A549 (cell line): Measurements from ENCODE around the gene COL5A2. TPM values are rescaled to one million over a fixed set of nuclear protein-coding genes. Genes with fewer than 3 reads are reported as not detected.

Source experiments
- ATAC-seq, 2 experiments: fragments of 200-7000 bp in 1 of 2; fragments of >200 bp in 1 of 2; cut with Nextera tagmentation in 1 of 2; cut with Tn5 transposase in 1 of 2; 3 replicates each; pipeline versions ENCODE4 v1.8.0 to v1.9.1; 2018 to 2020; ENCODE audit warnings: mild to moderate bottlenecking in 1 of 2, moderate library complexity in 1 of 2
- CTCF ChIA-PET: fragments of 300-600 bp; sonication (Branson Sonifier 250); formaldehyde crosslinking; extraction: SDS; loops from one replicate; lab custom pipeline; 2021; ENCODE audit warnings: antibody characterized with exemption, inconsistent platforms; lab: Yijun Ruan, JAX
- POLR2A ChIA-PET: fragments of 350-600 bp; formaldehyde crosslinking; extraction: SDS; loops from one replicate; lab custom pipeline; 2021; ENCODE audit warnings: antibody characterized with exemption, inconsistent platforms; lab: Yijun Ruan, JAX
- DNase-seq, 2 experiments: peaks; one replicate each; pipeline versions ENCODE4 v3.0.0 to v3.0.0-alpha.2; 2011 to 2016; ENCODE audit warnings: low read depth in 1 of 2, low spot score in 1 of 2
- FAIRE-seq: peaks from 2 replicates; lab custom pipeline; 2011; peaks lifted over from hg19 to GRCh38; lab: Jason Lieb, UNC
- H3K27ac ChIP-seq, 2 experiments: fragments of >200 bp; sonication (Bioruptor Twin); formaldehyde crosslinking; 3 replicates each; pipeline ENCODE4 v1.5.1; 2016 to 2017
- H3K4me1 ChIP-seq: fragments of >200 bp; sonication (Bioruptor Twin); formaldehyde crosslinking; 3 replicates; pipeline ENCODE4 v1.6.1; 2016
- H3K4me2 ChIP-seq: fragments of >200 bp; sonication (Bioruptor Twin); formaldehyde crosslinking; 3 replicates; pipeline ENCODE4 v1.6.1; 2016
- H3K4me3 ChIP-seq: fragments of >200 bp; sonication (Bioruptor Twin); formaldehyde crosslinking; 3 replicates; pipeline ENCODE4 v1.5.1; 2016
- H3K9me3 ChIP-seq: fragments of >200 bp; sonication (Bioruptor Twin); formaldehyde crosslinking; 3 replicates; pipeline ENCODE4 v1.6.1; 2016
- ATOH8 ChIP-seq: fragments of 250-450 bp; sonication (Bioruptor Pico); IDR thresholded peaks from 2 replicates; pipeline ENCODE4 v1.5.0; 2020; ENCODE audit warnings: low read depth, mild to moderate bottlenecking, moderate library complexity
- BCL3 ChIP-seq: fragments of >200 bp; sonication (Bioruptor Twin); formaldehyde crosslinking; IDR thresholded peaks from 3 replicates; pipeline ENCODE4 v1.6.1; 2016
- CEBPB ChIP-seq, 2 experiments: fragments of >200 bp in 1 of 2; sonication (Bioruptor Twin) in 1 of 2; formaldehyde crosslinking in 1 of 2; IDR thresholded peaks; 2 replicates each; pipeline ENCODE4 v1.6.1; 2012 to 2016
- CHD2 ChIP-seq: fragments of 150-350 bp; IDR thresholded peaks from 2 replicates; pipeline ENCODE4 v1.6.1; 2014; ENCODE audit warnings: low read length; ENCODE audit not compliant: partially characterized antibody
- CHD4 ChIP-seq: fragments of 200-600 bp; sonication (generic); IDR thresholded peaks from 2 replicates; pipeline ENCODE4 v1.6.1; 2016; ENCODE audit warnings: antibody characterized with exemption, mild to moderate bottlenecking, borderline replicate concordance
- EHF ChIP-seq: fragments of 250-450 bp; sonication (Bioruptor Pico); IDR thresholded peaks from 2 replicates; pipeline ENCODE4 v1.5.0; 2020; ENCODE audit warnings: mild to moderate bottlenecking
- EP300 ChIP-seq, 2 experiments: fragments of >200 bp; sonication (Bioruptor Twin); formaldehyde crosslinking; IDR thresholded peaks; 2 replicates in 1 of 2; 3 replicates in 1 of 2; pipeline ENCODE4 v1.6.1; 2016 to 2017
- FOXS1 ChIP-seq: fragments of 250-450 bp; sonication (Bioruptor Pico); IDR thresholded peaks from 2 replicates; pipeline ENCODE4 v1.5.0; 2020; ENCODE audit warnings: mild to moderate bottlenecking, moderate library complexity
- HDAC2 ChIP-seq: fragments of 200-600 bp; sonication (generic); IDR thresholded peaks from 2 replicates; pipeline ENCODE4 v1.6.1; 2016
- HEYL ChIP-seq: fragments of 250-450 bp; sonication (Bioruptor Pico); IDR thresholded peaks from 2 replicates; pipeline ENCODE4 v1.8.0; 2021; ENCODE audit warnings: mild to moderate bottlenecking, moderate library complexity
- HMGXB4 ChIP-seq: fragments of 250-450 bp; sonication (Bioruptor Pico); IDR thresholded peaks from 2 replicates; pipeline ENCODE4 v1.5.0; 2021; ENCODE audit warnings: mild to moderate bottlenecking, moderate library complexity, borderline replicate concordance
- HOXA7 ChIP-seq: fragments of 250-450 bp; sonication (Bioruptor Pico); IDR thresholded peaks from 2 replicates; pipeline ENCODE4 v1.5.0; 2020; ENCODE audit warnings: mild to moderate bottlenecking, moderate library complexity
- MAFK ChIP-seq: fragments of 450-650 bp; IDR thresholded peaks from 2 replicates; pipeline ENCODE4 v1.6.1; 2014; ENCODE audit not compliant: partially characterized antibody
- NR3C1 ChIP-seq: fragments of >200 bp; sonication (Bioruptor Twin); formaldehyde crosslinking; IDR thresholded peaks from 3 replicates; pipeline ENCODE4 v1.6.1; 2017
- POLR2A ChIP-seq: IDR thresholded peaks from 2 replicates; pipeline ENCODE4 v1.6.1; 2012; ENCODE audit warnings: mild to moderate bottlenecking, low read length
- RAD21 ChIP-seq, 2 experiments: fragments of >200 bp in 1 of 2; sonication (Bioruptor Twin) in 1 of 2; formaldehyde crosslinking in 1 of 2; IDR thresholded peaks in 1 of 2; conservative IDR thresholded peaks in 1 of 2; 2 replicates in 1 of 2; 3 replicates in 1 of 2; pipeline ENCODE4 v1.6.1; 2012 to 2018; ENCODE audit warnings: inconsistent platforms in 1 of 2
- RFX5 ChIP-seq: fragments of 450-650 bp; IDR thresholded peaks from 2 replicates; pipeline ENCODE4 v1.7.1; 2014; ENCODE audit warnings: antibody characterized with exemption, mild to moderate bottlenecking, moderate library complexity
- RNF2 ChIP-seq: fragments of 200-600 bp; sonication (generic); IDR thresholded peaks from 2 replicates; pipeline ENCODE4 v1.6.1; 2016; ENCODE audit warnings: low read depth, mild to moderate bottlenecking, antibody characterized with exemption, moderate library complexity, borderline replicate concordance
- SMC3 ChIP-seq: fragments of >200 bp; sonication (Bioruptor Twin); formaldehyde crosslinking; IDR thresholded peaks from 3 replicates; pipeline ENCODE4 v1.6.1; 2018; ENCODE audit warnings: inconsistent platforms
- TFCP2L1 ChIP-seq: fragments of 250-450 bp; sonication (Bioruptor Pico); IDR thresholded peaks from 2 replicates; pipeline ENCODE4 v1.5.0; 2021; ENCODE audit warnings: mild to moderate bottlenecking
- ZNF302 ChIP-seq: fragments of 250-450 bp; sonication (Bioruptor Pico); IDR thresholded peaks from 2 replicates; pipeline ENCODE4 v1.9.0; 2021; ENCODE audit warnings: inconsistent platforms, mild to moderate bottlenecking, moderate library complexity
- ZSCAN20 ChIP-seq: fragments of 250-450 bp; sonication (Bioruptor Pico); IDR thresholded peaks from 2 replicates; pipeline ENCODE4 v1.8.0; 2022; ENCODE audit warnings: mild to moderate bottlenecking, moderate library complexity
- WGBS: methylation state at CpG from one replicate; pipeline ENCODE4 v1.1.6; 2017; ENCODE audit errors: missing lambda C conversion rate; 5-methylcytosine and 5-hydroxymethylcytosine counted together
- polyA plus RNA-seq, 4 experiments: library from polyadenylated mRNA; depleted of rRNA in 3 of 4; stranded (reverse); fragments of >200 nt; fragmentation: RNase III in 1 of 4; extraction: RNeasy Plus Mini Kit Qiagen cat#74134 plus additional on column Dnase treatment in 1 of 4; gene quantifications; 2 replicates in 3 of 4; 3 replicates in 1 of 4; pipeline ENCODE4 v1.2.3, GENCODE V29; 2011 to 2017
- TF ChIP-seq, protein P1 (sequence below): IDR thresholded peaks from 2 replicates; pipeline ENCODE4 v1.6.1; 2012
- TF ChIP-seq, protein P2 (sequence below): fragments of >200 bp; sonication (Bioruptor Twin); formaldehyde crosslinking; IDR thresholded peaks from 3 replicates; pipeline ENCODE4 v1.5.1; 2016
- TF ChIP-seq, protein P3 (sequence below): fragments of 450-650 bp; IDR thresholded peaks from 2 replicates; pipeline ENCODE4 v1.6.1; 2014; ENCODE audit warnings: antibody characterized with exemption

The COL5A2 gene
- polyA plus RNA-seq, 2 of the 4 experiments (the other 2 are of a cell fraction): 152 to 215 TPM

GRCh38 chr2:189142893-189143759, 36.4 kb downstream of the COL5A2 start:
- Histone ChIP-seq H3K27ac (peak overlapping the region in 1 of 2 experiments; percentile 48; a peak in 1 of 6 replicates), H3K4me1 (peaks cover 33% of the 10 kb centered on the region), H3K4me3 (no peak overlapping the region), H3K4me2 (no peak overlapping the region), H3K9me3 (no peaks in the 10 kb centered on the region)
- FAIRE-seq: peak; percentile 56
- ChIA-PET POLR2A (no interaction called here), CTCF (interaction anchor here (0.6 to 1.8 kb wide), 23 partner anchors 9 to 269 kb away, joined by 3 to 16 read pairs (median 3); no protein-coding TSS in a partner anchor)
- ATAC-seq: peak; percentile 91 to 93
- WGBS: 82% methylated on average over 4 of the region's 4 CpGs
- DNase-seq: peak; percentile 31 to 80
- peak; percentile 41 for TF ChIP-seq MAFK
- TF ChIP-seq TFCP2L1 (CRISPR knock-in tag): no peak
- peak; percentile 65 to 82 for TF ChIP-seq RAD21 (conservative IDR thresholded peaks at IDR 0.05 in 1 of 2, IDR thresholded peaks at IDR 0.05 in 1 of 2)
- TF ChIP-seq SMC3: peak; percentile 69
- no peak for TF ChIP-seq BCL3
- TF ChIP-seq, protein P1, sequence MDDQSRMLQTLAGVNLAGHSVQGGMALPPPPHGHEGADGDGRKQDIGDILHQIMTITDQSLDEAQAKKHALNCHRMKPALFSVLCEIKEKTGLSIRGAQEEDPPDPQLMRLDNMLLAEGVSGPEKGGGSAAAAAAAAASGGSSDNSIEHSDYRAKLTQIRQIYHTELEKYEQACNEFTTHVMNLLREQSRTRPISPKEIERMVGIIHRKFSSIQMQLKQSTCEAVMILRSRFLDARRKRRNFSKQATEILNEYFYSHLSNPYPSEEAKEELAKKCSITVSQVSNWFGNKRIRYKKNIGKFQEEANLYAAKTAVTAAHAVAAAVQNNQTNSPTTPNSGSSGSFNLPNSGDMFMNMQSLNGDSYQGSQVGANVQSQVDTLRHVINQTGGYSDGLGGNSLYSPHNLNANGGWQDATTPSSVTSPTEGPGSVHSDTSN: no peak
- TF ChIP-seq ZNF302: no peak
- TF ChIP-seq, protein P2, sequence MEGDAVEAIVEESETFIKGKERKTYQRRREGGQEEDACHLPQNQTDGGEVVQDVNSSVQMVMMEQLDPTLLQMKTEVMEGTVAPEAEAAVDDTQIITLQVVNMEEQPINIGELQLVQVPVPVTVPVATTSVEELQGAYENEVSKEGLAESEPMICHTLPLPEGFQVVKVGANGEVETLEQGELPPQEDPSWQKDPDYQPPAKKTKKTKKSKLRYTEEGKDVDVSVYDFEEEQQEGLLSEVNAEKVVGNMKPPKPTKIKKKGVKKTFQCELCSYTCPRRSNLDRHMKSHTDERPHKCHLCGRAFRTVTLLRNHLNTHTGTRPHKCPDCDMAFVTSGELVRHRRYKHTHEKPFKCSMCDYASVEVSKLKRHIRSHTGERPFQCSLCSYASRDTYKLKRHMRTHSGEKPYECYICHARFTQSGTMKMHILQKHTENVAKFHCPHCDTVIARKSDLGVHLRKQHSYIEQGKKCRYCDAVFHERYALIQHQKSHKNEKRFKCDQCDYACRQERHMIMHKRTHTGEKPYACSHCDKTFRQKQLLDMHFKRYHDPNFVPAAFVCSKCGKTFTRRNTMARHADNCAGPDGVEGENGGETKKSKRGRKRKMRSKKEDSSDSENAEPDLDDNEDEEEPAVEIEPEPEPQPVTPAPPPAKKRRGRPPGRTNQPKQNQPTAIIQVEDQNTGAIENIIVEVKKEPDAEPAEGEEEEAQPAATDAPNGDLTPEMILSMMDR: peak; percentile 83

DNA sequence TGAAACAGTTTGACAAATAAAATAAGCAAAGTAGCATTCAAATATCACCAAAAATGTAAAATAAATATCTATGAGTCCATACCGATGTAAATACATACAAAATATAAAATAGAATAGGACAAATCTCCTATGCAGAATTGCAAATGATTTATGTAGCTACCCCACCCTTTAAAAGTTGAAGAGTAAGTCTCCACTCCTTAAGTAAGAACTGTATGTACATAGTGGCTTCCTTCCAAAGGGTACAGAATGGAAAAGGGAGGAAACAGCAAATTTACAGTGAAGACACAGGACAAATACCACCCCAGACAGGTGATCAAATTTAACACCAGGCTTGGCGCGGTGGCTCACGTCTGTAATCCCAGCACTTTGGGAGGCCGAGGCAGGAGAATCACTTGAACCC, 40.8 kb downstream of the COL5A2 start:
- Histone ChIP-seq H3K27ac (0 out of 6 replicates have a peak overlapping the region, but pooled peaks of 1 of the 2 experiments have one; percentile 11), H3K4me2 (peak overlapping the region; percentile 7; the same call in 1 of the 3 replicates), H3K4me1 (peaks cover 29% of the 10 kb centered on the region), H3K4me3 (no peak overlapping the region), H3K9me3 (no peaks in the 10 kb centered on the region)
- no peak for FAIRE-seq
- CTCF ChIA-PET: no interaction called here
- 75% methylated on average over 5 of the region's 5 CpGs for WGBS
- POLR2A ChIA-PET: no interaction called here
- TF ChIP-seq NR3C1 (no peak), SMC3 (no peak), MAFK (no peak), HOXA7 (no peak), CHD2 (no peak), EP300 (IDR thresholded peaks at IDR 0.05) (no peak), EHF (CRISPR knock-in tag) (no peak), HMGXB4 (CRISPR knock-in tag) (no peak), FOXS1 (CRISPR knock-in tag) (no peak), RFX5 (no peak), POLR2A (no peak), HDAC2 (no peak), HEYL (CRISPR knock-in tag) (no peak), ATOH8 (no peak), CHD4 (no peak), ZSCAN20 (CRISPR knock-in tag) (no peak), RNF2 (no peak), CEBPB (IDR thresholded peaks at IDR 0.05) (no peak)
- TF ChIP-seq, protein P3, sequence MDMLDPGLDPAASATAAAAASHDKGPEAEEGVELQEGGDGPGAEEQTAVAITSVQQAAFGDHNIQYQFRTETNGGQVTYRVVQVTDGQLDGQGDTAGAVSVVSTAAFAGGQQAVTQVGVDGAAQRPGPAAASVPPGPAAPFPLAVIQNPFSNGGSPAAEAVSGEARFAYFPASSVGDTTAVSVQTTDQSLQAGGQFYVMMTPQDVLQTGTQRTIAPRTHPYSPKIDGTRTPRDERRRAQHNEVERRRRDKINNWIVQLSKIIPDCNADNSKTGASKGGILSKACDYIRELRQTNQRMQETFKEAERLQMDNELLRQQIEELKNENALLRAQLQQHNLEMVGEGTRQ: no peak
- TF ChIP-seq, all 56 proteins: peak for 0
- ATAC-seq: no peak
- DNase-seq: no peak
